GM19023 (cell line): ENCODE results near the gene RBFOX2.
"Not testable (repeated sequence)": the region's sequence is repeated elsewhere in the genome, so short reads cannot be mapped to it uniquely, and the experiment has no call there.

Experiments
- ATAC-seq: cut with Tn5 transposase; IDR thresholded peaks from one replicate; pipeline ENCODE4 v1.9.1; 2021; ENCODE audit warnings: mild to moderate bottlenecking, moderate library complexity; ENCODE audit not compliant: unreplicated experiment

Gene RBFOX2, protein sequence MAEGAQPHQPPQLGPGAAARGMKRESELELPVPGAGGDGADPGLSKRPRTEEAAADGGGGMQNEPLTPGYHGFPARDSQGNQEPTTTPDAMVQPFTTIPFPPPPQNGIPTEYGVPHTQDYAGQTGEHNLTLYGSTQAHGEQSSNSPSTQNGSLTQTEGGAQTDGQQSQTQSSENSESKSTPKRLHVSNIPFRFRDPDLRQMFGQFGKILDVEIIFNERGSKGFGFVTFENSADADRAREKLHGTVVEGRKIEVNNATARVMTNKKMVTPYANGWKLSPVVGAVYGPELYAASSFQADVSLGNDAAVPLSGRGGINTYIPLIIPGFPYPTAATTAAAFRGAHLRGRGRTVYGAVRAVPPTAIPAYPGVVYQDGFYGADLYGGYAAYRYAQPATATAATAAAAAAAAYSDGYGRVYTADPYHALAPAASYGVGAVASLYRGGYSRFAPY

DNA sequence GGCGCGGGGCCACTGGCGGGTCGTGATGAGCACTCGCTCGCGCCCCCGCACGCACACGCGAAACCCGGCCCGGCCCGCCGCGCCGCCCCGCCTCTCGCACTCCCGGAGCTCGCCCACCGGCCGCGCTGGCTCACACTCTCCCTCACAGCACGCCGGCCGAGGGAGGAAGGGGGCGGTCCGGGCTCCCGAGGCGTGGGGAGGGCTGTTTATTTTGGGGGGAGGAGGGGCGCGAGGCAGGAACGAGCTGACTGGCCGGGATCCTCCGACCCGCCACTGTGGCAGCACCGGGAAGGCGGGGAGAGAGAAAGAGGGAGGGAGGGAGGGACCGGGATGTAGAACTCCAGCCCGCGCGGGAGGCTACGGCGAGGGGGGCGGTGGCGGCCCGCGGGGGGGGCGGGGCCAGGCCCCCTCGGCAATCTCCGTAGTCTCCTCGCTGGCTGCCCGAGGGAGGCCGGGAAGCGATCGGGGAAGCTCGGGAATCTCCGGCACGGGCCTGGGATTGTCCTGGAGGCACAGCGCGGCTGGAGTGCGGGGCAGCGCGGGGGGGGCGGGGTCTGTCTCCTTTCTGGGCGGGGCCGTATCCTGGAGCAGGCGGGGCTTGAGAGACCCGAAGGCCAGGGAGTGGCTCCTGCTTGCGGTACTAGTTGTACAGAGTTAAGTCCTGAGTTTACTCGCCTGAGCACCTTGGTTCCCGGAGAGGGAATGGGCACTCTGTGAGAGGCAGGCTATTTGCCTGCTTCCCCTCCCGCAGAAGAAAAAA lies at the start of gene RBFOX2:
RBFOX2 (minus strand) TSS at position 179 of the 760 bp plus-strand sequence. CDS start 399 bp downstream, outside the sequence.
- no peak for ATAC-seq

DNA sequence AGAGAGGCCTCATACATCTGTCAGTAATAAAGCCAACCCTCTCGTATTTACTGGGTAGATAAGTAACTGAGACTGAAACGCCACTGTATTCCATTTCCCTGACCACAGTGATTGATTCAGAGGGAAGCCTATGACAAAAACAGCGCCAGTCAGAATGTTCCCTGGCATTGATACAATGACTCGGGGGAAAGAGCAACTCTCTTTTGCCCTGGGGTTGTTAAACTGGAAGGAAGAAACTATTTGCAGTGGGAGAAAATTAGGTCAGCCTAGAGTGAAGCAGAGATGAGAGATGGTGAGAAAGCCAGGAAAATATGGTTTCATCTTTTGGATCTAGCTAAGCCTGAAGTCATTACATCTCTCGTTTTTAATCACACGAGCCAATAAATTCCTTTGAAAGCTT lies 48.6 kb upstream of the RBFOX2 start:
- ATAC-seq: no peak

DNA sequence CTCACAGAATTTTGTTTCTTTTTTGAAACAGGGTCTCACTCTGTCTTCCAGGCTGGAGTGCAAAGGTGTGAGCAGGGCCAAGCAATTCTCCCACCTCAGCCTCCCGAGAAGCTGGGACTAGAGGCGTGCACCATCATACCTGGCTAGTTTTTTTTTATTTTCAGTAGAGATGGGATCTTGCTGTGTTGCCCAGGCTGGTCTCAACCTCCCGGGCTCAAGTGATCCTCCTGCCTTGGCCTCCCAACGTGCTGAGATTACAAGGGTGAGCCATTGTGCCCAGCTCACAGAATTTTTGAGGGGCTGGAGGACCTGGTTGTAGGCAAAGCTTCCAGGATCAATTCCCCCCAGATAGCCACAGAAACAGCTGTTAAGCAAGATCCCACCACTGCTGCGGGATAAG lies 47.1 kb upstream of the RBFOX2 start:
- no peak for ATAC-seq

DNA sequence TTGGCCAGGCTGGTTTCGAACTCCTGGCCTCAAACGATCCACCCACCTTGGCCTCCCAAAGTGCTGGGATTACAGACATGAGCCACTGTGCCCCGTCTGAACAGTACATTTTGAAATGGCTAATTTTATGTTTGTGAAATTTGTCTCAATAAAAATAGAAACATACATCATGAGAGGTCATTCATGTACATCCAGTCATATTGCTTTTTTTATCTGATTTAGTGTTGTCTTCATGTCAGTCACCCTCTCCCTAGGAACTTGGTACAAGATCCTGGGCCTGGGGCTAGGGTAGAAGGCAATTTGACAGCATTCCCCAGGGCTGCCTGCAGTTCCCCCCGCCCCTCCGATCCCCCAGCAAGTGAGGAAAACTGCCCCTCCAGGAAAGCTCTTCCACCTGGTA lies 46.6 kb upstream of the RBFOX2 start:
- ATAC-seq: no peak

DNA sequence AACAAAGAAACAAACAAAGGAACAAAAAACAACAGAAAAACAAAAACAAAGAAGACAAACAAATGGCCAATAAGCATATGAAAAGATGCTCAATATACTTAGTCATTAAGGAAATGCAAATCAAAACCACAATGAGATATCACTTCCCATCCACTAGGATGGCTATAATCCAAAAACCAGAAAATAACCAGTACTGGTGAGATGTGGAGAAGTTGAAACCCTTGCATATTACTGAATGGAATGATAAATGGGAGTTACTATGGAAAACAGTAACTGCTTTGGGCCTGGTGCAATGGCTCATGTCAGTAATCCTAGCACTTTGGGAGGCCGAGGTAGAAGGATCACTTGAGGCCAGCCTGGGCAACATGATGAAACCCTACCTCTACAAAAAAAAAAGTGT lies 44.9 kb upstream of the RBFOX2 start:
- no peak for ATAC-seq

DNA sequence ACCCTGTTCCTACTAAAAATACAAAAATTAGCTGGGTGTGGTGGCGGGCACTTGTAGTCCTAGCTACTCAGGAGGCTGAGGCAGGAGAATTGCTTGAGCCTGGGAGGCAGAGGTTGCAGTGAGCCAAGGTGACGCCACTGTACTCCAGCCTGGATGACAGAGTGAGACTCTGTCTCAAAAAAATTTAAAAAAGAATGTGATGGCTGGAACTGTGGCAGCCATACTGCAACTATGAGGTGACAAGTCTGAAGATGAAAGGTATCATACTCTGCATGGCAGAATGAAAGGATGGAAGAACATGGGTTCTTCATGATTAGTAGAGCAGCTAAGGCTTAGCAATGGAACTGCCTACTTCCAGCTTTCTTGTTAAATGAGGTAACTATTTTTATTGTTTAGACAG lies 42.0 kb upstream of the RBFOX2 start:
- not testable (repeated sequence) for ATAC-seq

DNA sequence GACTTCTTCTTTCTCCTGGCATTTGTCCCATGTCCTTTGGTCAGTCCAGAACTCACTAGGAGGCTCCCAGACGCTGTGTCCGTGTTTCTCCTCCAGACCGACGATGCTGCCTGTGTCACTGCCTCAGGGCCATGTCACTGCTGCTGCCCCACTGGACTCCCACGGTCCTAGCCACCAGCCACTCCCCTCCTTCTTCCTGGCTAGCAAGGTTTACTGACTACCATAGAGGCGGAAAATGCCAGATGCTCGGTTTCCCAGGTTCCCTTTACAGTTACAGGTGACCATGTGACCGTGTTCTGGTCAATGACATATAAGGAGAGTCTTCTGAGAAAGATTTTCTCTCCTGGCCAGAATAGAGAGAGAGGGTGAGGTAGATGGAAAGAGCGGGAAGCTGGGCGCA lies 40.7 kb upstream of the RBFOX2 start:
- ATAC-seq: no peak

DNA sequence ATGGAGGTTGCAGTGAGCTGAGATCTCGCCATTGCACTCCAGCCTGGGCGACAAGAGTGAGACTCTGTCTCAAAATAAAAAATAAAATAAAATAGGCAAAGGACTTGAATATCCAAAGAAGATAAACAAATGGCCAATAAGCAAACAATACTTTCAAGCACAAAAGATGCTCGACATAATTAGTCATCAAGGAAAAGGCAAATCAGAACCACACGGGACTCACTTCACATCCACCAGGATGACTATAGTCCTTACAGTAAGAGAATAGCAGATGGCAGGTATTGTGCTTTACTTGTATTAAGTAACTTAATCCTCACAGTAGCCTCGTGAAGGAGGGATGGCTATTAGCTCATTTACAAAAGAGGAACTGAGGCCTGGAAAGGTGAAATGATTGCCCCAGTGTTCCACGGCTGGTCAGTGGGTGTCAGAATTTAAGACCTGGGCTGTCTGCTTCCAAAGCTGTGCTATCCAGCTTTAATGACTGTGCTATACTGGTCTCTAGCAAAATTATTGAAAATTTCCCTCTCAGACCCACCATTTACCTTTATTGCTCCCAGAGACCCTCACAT lies 40.2 kb upstream of the RBFOX2 start:
- ATAC-seq: no peak

DNA sequence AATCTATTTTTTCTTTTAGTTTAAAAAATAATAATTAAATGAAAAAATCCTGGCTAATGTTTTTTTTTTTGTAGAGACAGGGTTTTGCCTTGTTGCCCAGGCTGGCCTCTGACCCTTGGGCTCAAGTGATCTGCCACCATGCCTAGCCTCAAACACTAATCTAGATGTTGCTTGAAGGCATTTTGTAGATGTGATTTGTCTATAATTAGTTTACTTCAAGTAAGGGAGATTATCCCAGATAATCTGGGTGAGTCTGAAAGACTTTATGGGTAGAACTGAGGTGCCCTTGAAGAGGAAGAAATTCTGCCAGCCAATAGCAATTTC lies 38.6 kb upstream of the RBFOX2 start:
- ATAC-seq: no peak

DNA sequence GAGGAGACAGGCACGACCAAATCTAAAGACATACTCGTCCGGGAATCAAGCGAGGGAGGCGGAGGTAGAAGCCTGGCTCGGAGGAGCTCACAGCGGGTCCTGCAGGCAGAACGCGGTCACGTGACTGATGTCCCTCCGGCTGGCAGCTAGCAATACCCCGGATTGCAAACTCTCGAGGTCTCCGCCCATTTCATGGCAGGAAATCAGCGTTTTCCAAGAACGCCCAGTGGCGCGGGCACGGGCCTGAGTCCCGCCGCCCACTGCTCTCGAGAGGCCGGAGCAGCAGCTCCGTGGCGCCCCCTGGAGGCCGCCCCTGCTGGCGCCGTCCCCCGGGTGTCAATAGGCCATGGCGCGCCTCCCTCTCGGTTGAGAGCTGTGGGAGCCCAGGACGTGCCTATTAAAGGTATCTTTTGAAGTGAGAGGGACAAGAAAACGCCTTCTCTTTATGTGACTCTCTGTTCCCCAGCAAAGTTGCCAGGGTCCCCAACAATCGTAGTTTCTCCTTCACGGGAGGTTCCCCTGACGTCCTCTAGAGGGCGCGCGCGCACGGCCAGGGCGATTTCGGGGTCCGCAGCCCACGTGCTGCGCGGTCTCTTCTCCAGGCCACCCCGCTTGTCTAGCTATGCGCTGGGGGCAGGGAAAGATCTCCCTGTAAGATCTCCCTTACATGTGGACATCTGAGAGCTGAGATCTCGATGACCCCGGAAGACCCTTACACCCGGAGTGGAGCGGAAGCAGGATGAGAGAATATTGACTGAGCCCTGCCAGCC lies 37.3 kb upstream of the RBFOX2 start:
- no peak for ATAC-seq

DNA sequence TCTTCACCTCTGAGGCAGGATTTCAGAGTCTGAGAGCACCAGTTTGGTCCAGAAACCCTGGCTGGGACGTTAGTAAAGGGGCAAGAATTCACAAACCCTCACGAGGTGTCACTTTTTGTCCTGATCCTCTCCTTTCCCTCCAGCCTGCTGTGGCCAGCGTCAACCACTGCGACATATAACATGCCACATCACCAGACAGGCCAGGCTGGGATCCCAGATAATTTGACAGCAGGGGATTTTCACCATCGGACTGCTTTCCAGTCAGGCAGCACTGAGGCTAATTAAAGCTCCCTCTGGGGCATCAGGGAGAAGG lies 36.8 kb upstream of the RBFOX2 start:
- ATAC-seq: no peak

DNA sequence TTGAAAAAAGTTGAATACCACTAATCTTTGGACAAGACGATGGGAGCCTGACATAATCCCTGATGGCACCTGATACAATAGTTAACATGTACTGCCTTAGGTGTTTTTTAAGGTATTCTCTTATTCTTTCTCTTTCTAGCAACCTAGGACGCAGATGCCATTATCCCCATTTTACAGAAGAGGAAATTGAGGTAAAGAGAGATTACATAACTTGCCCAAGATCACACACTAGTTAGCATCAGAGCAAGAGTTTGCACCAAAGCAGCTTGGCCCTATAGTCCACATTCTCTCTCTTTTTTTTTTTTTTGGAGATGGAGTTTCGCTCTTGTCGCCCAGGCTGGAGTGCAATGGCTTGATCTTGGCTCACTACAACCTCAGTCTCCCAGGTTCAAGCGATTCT lies 35.7 kb upstream of the RBFOX2 start:
- no peak for ATAC-seq

DNA sequence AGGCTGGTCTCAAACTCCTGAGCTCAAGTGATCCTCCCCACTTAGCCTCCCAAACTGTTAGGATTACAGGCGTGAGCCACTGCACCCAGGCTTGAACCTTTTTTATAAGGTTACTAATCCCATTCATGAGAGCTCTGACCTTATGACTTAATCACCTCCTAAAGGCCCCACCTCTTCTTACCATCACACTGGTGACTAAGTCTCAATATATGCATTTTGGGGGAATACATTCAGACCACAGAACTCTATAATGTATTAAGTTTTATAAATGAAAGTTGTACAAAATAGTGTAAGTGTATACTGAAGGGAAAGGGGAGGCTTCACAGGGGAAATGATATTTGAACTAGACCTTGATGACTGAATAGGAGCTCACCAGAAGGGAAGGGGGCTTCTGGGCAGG lies 28.4 kb upstream of the RBFOX2 start:
- no peak for ATAC-seq

DNA sequence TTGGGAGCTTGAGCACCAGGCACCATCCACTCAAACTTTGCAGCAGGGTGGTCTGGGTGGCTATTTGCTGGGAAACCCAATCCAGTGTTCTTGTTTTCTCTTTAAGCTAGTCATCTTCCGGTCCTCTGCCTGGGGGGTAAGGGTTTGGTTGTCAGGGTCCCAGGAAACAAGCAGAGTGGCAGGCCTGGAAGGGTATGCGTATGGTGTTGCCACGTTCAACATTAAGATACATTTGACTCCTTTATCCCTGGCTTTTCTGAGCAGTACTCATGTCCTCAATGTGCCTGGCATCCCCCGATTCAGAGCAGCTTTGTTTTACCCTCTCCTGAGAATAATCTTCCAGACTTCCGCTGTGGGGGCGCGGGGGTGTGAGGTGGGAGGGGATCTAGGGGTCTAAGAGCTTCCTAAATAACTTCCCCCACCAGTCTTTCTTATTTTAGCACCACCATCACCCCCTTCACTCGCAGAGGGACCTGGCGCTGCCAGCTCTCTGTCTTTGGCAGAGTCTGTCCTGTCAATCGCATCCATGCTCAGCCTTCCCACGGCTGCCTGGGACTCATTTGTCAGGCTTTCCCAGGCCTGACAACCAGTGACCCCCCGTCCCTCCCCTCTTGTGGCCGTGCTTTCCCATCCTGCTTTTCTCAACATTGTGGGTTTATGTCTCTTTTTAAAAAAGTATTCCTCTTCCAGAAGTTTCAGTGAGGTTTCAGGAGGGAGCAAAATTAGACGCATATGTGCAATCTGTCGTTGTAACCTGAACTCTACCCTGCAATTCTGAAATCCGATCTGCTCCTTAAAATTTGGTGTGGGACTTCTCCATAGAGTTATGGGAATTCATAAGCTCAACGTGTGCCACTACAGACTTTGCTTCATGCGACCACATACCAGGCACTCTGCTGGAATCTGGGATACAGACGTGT lies 27.0 kb upstream of the RBFOX2 start:
- no peak for ATAC-seq

DNA sequence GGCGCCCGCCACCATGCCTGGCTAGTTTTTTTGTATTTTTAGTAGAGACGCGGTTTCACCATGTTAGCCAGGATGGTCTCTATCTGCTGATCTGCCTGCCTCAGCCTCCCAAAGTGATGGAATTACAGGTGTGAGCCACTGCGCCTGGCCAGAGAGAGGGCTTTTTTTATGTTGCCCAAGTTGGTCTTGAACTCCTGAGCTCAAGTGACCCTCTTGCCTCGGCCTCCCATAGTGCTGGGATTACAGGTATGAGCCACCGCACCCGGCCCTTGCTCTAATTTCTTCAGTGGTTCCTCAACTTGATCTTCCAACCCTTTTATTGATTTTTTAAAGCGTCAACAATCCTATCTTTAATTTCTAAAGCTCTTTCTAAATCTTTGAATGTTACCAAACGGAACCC lies 25.8 kb upstream of the RBFOX2 start:
- not testable (repeated sequence) for ATAC-seq

DNA sequence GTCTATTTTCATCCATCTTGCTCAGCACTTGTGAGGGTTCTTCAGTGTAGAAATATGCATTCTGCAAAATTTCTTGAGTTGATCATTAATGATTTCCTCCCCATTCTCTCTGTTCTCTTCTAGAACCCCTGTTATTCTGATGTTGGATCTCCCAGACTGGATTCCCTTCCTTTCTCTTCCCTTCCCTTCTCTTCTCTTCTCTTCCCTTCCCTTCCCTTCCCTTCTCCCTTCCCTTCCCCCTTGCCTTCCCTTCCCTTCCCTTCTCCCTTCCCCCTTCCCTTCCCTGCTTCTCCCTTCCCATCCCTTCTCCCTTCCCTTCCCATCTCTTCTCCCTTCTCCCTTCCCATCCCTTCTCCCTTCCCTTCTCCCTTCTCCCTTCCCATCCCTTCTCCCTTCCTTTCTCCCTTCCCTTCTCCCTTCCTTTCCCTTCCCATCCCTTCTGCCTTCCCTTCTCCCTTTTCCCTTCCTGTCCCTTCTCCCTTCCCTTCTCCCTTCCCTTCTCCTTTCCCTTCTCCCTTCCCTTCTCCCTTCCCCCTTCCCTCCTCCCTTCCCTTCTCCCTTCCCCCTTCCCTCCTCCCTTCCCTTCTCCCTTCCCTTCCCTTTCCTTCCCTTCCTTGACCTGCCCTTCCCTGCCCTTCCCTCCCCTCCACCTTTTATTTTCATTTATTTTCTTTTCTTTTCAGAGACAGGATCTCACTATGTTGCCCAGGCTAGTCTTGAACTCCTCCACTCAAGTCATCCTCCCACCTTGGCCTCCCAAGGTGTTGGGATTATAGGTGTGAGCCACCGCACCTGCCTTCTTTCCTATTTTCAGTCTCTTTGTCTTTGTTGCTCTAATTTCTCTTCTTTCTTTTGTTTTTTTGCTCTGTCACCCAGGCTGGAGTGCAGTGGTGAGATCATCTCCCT lies 24.9 kb upstream of the RBFOX2 start:
- ATAC-seq: no peak

DNA sequence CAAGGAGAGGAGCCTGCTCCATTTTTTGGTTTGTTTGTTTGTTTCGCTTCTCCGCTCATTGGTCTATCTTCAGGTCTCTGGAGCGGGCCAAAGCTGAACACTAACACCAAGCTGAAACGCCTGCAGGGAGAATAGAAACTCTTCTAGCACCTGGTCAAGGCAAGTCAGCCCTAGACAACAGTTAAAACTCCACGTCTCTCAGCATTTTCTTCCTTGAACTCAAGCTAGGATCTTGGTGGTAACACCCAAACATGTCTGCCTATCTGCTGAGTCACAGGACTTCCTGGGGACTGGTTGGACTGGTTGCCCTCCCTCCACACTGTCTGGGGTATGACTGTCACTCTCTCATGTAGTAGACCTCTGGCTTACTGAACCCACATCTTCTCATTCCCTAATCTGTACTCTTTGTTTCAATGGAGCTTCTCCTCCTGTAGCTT lies 23.9 kb upstream of the RBFOX2 start:
- no peak for ATAC-seq

DNA sequence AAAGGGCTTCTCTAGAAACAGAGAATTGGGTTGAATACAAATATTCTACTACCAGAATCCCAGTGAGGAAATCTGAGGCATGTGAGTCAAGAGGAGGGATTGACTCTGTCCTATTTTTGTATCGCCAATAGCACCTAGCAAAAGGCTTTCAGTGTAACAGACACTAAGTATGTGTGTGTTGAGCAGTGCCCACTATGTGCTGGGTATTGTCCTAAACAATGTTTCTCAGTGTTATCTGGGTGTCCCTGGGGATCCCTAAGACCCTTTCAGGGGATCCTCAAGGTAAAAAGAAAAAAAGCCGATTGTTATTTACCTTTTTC lies 21.0 kb upstream of the RBFOX2 start:
- ATAC-seq: no peak

DNA sequence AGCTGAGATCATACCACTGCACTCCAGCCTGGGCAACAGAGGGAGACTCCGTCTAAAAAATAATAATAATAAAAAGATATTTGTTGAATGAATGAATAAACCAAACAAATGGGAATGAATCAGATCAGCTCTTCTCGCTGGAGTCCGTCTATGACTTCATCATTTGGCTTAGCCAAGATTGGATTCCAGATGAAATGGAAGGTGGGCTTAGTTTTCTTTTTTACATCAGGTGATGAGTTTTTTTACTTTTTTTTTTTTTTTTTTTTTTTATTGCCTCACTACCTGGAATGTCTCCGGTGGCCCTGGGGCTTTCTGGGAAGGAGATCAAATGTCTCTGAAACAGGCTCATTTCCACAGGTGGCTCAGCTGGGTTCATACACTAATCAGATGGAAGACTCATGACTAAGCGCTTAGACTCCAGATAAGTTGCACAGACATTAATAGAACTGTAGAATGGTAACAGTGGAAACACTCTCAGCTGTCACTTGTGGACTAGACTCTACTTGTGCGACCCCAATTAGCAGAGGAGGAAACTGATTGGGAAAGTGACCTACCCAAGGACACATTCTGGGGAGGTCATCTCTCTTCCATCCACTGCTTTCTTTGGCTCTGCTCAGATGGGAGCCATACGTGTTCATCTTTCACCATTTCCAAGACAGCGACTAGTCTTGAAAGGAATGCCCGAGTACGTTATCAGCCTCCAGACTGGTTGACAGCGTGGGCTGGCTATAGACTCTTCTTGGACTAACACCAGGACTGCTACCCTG lies 20.5 kb upstream of the RBFOX2 start:
- ATAC-seq: no peak
